HepG2 (cell line): Measurements from ENCODE around the gene BOD1L1. TPM values are rescaled to one million over a fixed set of nuclear protein-coding genes. Genes with fewer than 3 reads are reported as not detected.
A peak's percentile ranks its signal among the peaks of the same experiment; 100 is the strongest.

ENCODE experiments used
- IRF1 ChIP-seq: sonication (generic); formaldehyde crosslinking; IDR thresholded peaks from 2 replicates; pipeline ENCODE4 v1.4.0; 2020; ENCODE audit warnings: low read depth, mild to moderate bottlenecking, missing genetic modification reagents
- IRX3 ChIP-seq: sonication (generic); formaldehyde crosslinking; IDR thresholded peaks from 2 replicates; pipeline ENCODE4 v1.8.1; 2023; ENCODE audit warnings: mild to moderate bottlenecking, low read depth, missing genetic modification reagents, borderline replicate concordance
- MAZ ChIP-seq, 2 experiments: sonication (generic) in 1 of 2; formaldehyde crosslinking in 1 of 2; IDR thresholded peaks; 2 replicates each; pipeline versions ENCODE4 v1.5.0 to v1.6.1; 2012 to 2020; ENCODE audit warnings: low read depth in 2 of 2, mild to moderate bottlenecking in 2 of 2, borderline replicate concordance in 1 of 2, improper control_type of control experiment in 1 of 2, low read length in 1 of 2, missing genetic modification reagents in 1 of 2, moderate library complexity in 1 of 2
- SRY ChIP-seq: sonication (generic); formaldehyde crosslinking; IDR thresholded peaks from 2 replicates; pipeline ENCODE4 v1.8.0; 2022; ENCODE audit warnings: mild to moderate bottlenecking, missing genetic modification reagents
- ZC3H13 ChIP-seq: sonication (generic); formaldehyde crosslinking; IDR thresholded peaks from 2 replicates; pipeline ENCODE4 v1.8.1; 2023; ENCODE audit warnings: mild to moderate bottlenecking, missing genetic modification reagents, moderate library complexity
- ZMYM4 ChIP-seq: sonication (generic); formaldehyde crosslinking; IDR thresholded peaks from 2 replicates; pipeline ENCODE4 v1.8.1; 2023; ENCODE audit warnings: mild to moderate bottlenecking, missing genetic modification reagents
- ZNF142 ChIP-seq: sonication (generic); formaldehyde crosslinking; IDR thresholded peaks from 2 replicates; pipeline ENCODE4 v1.4.0; 2020; ENCODE audit warnings: missing genetic modification reagents
- ZNF263 ChIP-seq: sonication (generic); formaldehyde crosslinking; IDR thresholded peaks from 2 replicates; pipeline ENCODE4 v1.4.0; 2020; ENCODE audit warnings: missing genetic modification reagents
- ZNF281 ChIP-seq: sonication (generic); formaldehyde crosslinking; IDR thresholded peaks from 2 replicates; pipeline ENCODE4 v1.4.0; 2020; ENCODE audit warnings: missing genetic modification reagents, borderline replicate concordance
- polyA plus RNA-seq, 8 experiments: library from polyadenylated mRNA; depleted of rRNA in 3 of 8; stranded (reverse) in 7 of 8; unstranded in 1 of 8; fragments of >200 nt; fragmentation: Illumina TruSeq in 4 of 8; extraction: Trizol in 4 of 8; gene quantifications; 2 replicates each; pipeline versions ENCODE4 v1.2.1 to v1.2.3, GENCODE V29; 2011 to 2016; ENCODE audit warnings: low read depth in 4 of 8, missing spikeins in 1 of 8, mixed read lengths in 1 of 8; ENCODE audit not compliant: insufficient read depth in 1 of 8
- total RNA-seq, 5 experiments: library from RNA; depleted of rRNA; stranded (reverse); fragments of >200 nt; fragmentation: Illumina TruSeq; extraction: Trizol; gene quantifications; 2 replicates each; pipeline ENCODE4 v1.2.3, GENCODE V29; 2016; ENCODE audit warnings: low read depth in 1 of 5
- TF ChIP-seq, protein P1 (sequence below), 2 experiments: sonication (generic) in 1 of 2; formaldehyde crosslinking in 1 of 2; IDR thresholded peaks; 2 replicates each; pipeline versions ENCODE4 v1.4.0 to v1.6.1; 2018 to 2020; ENCODE audit warnings: missing genetic modification reagents in 2 of 2, borderline replicate concordance in 1 of 2, low read depth in 1 of 2, mild to moderate bottlenecking in 1 of 2, missing biosample characterization in 1 of 2
- TF ChIP-seq, protein P2 (sequence below): sonication (generic); formaldehyde crosslinking; IDR thresholded peaks from 2 replicates; pipeline ENCODE4; 2020; ENCODE audit warnings: missing genetic modification reagents, mild to moderate bottlenecking, borderline replicate concordance

The BOD1L1 gene
- total and polyA plus RNA-seq, 2 of the 13 experiments (the other 11 are each of a cell fraction or from before 2014, with no cell fraction given): 11.7 to 17.9 TPM

DNA sequence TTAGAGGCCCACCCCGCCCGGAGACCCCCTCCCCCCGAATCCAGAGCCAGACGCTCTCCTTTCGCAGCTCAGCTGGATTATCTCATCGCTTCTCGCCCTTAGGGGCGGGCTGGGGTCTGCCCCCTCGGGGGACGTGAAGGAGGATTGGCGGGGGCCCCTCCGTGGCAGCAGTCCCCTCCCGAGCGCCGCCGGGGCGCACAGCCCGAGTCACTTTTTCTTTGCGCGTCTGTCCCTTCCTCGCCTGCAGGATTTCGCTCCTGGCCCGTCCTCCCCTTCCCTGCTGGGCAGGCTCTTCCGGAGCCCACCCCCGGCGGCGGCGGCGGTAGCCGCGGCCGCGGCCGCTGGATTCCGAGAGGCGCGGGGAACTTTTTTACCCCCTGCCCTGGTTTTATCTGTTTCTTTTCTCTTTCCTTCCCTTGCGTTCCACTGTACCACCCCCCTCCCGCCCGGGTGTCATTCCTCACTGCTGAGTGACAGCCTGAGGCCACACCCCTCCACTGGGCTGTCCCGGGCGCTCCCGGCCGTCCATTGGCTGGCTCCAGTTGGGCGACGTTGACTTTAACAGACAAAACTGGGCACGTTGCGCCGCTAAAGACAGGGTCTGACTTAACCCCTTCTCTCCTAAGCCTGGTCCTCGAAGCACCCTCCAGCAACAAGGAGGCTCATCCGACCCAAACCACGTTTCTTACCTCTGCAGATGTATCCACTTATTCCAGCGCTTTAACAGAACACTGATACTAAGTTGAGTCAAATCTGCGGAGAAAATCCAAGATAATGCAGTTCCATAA is 82.7 kb downstream of the BOD1L1 start (continued):
- TF ChIP-seq, protein P1, sequence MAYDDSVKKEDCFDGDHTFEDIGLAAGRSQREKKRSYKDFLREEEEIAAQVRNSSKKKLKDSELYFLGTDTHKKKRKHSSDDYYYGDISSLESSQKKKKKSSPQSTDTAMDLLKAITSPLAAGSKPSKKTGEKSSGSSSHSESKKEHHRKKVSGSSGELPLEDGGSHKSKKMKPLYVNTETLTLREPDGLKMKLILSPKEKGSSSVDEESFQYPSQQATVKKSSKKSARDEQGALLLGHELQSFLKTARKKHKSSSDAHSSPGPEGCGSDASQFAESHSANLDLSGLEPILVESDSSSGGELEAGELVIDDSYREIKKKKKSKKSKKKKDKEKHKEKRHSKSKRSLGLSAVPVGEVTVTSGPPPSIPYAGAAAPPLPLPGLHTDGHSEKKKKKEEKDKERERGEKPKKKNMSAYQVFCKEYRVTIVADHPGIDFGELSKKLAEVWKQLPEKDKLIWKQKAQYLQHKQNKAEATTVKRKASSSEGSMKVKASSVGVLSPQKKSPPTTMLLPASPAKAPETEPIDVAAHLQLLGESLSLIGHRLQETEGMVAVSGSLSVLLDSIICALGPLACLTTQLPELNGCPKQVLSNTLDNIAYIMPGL (CRISPR knock-in tag; IDR thresholded peaks at IDR 0.05; ENCODE audit: borderline replicate concordance in 1 of 2, low read depth in 1 of 2): peak in 1 of 2 experiments; percentile 44; a peak in 1 of 4 replicates
- TF ChIP-seq ZNF263 (CRISPR knock-in tag): 0 out of 2 replicates have a peak, but pooled peaks have one; percentile 19
- TF ChIP-seq ZMYM4 (CRISPR knock-in tag): peak; percentile 82
- peak; percentile 37; the same call in 1 of the 2 replicates for TF ChIP-seq ZNF142 (CRISPR knock-in tag)
- TF ChIP-seq ZC3H13 (CRISPR knock-in tag): no peak
- TF ChIP-seq, protein P2, sequence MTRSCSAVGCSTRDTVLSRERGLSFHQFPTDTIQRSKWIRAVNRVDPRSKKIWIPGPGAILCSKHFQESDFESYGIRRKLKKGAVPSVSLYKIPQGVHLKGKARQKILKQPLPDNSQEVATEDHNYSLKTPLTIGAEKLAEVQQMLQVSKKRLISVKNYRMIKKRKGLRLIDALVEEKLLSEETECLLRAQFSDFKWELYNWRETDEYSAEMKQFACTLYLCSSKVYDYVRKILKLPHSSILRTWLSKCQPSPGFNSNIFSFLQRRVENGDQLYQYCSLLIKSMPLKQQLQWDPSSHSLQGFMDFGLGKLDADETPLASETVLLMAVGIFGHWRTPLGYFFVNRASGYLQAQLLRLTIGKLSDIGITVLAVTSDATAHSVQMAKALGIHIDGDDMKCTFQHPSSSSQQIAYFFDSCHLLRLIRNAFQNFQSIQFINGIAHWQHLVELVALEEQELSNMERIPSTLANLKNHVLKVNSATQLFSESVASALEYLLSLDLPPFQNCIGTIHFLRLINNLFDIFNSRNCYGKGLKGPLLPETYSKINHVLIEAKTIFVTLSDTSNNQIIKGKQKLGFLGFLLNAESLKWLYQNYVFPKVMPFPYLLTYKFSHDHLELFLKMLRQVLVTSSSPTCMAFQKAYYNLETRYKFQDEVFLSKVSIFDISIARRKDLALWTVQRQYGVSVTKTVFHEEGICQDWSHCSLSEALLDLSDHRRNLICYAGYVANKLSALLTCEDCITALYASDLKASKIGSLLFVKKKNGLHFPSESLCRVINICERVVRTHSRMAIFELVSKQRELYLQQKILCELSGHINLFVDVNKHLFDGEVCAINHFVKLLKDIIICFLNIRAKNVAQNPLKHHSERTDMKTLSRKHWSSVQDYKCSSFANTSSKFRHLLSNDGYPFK (CRISPR knock-in tag): no peak
- TF ChIP-seq IRX3 (CRISPR knock-in tag): 0 out of 2 replicates have a peak, but pooled peaks have one; percentile 48
- TF ChIP-seq SRY: peak; percentile 67; the same call in 1 of the 2 replicates
- peak; percentile 13; the same call in 1 of the 2 replicates for TF ChIP-seq ZNF281 (CRISPR knock-in tag)
- no peak for TF ChIP-seq IRF1 (CRISPR knock-in tag)
- no peak for TF ChIP-seq MAZ (IDR thresholded peaks at IDR 0.05; ENCODE audit: borderline replicate concordance, low read depth, low read length)
- 0 out of 2 replicates have a peak, but pooled peaks have one; percentile 35 for TF ChIP-seq MAZ (CRISPR knock-in tag; IDR thresholded peaks at IDR 0.05; ENCODE audit: low read depth)
